NCI-H2196 (cell line): Measurements from ENCODE around the gene KRT75.
A peak's percentile ranks its signal among the peaks of the same experiment; 100 is the strongest.

ENCODE experiments used
- DNase-seq: peaks from one replicate; lab custom pipeline; 2025; ENCODE audit not compliant: unreplicated experiment; lab: John Stamatoyannopoulos, UW

The KRT75 gene

DNA sequence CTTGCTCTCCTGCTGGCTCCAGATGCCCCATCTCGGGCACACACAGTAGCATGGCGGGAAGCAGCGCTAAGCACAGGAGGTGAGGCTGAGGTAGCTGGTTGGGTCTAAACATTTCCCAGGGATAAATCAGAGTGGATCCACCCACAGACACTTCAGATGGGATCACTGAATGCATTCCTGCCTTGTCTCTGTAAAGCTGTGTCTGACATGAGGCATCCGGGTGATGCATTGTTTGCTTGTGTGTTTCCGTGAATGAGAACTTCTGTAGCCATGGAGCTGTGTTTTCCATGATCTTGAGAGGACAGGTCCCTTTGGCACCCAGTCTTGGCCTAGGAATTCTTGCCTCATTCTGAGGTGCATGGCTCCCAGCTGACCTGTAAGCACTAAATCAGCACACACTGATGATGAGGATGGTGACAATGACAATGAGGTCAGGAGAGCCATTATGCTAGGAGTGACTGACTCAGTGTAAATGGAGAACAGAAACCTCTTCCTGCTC lies 6.7 kb upstream of the KRT75 start:
- DNase-seq: no peak

DNA sequence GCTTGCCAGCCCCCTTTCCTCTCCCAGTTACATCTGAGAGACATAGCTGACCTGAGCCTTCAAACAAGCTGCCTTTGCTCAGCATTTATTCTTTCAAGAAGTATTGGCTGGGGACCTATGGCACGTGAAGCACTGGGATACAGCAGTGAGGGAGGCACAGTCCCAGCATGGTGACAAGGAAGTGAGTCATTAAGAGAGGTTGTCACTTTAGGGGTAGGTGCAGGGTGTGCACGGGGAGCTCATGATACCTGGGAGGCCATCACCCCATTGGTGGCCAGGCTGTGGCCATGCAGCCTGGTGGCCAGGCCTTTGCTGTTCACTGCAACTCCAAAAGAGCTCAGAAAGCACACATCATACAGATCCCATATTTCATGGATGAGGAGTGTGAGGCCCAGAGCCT lies 5.7 kb upstream of the KRT75 start:
- DNase-seq: no peak

DNA sequence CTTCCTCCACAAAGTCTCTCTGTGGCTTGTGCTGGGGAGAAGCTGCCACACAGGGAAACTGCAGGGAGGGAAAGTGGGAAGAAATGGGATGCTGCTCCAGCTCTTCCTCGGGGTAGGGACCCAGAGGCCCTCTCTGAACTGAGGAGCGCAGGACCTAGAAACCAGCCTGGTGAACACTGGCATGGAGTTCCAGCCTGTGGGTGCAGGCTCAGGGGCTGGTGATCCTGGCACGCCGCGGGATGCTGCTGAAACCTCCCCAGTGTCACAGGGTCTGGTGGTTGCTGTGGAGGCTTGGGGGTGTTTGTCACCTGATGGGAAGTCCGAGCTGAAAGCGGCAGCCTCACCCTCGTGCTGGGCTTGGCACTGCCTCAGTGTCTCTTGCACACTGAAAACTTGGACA lies 5.2 kb upstream of the KRT75 start:
- DNase-seq: no peak

DNA sequence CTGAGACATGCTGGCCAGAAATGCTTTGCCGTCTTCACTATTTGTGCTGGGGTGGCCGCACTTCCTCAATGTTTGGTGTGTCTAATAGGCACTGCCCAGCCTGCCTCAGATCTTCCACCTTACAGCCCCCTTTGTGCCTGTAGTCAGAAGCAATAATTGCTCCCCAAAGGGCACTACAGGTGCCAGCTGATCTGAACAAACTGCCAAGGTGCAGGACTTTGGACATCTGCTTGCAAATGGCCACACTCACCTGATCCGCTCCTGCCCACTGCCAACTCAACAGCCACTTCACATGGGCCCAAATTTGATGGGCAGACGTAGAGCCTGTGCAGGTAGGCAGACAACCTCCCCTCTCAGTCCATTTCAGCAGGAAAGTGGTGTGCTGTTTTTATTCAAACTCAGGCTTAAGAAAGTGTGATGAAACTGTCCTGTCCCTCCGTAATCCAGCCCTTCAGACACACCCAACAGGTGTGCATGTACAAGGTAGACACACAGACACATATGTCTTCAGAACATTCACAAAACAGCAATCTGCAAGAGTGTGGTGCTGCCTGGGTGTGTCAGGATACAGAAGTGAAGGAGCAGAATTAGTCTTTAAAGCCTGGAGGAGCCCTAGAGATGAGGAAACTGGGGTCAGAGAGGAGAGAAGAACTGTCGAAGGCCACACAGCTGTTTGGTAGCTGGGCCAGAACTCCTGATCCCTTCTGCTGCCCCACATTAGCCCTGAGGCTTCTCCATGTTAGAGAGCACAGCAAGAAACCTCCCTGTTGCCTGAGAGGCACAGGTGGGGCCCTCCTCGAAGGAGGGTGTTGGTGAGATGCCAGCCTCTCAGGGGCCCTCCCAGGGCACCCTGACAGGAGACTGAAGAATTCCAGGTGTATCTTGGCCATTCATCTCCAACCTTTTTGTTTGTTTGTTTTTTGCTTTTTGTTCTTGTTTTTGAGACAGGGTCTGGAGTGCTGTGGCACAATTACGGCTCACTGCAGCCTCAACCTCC lies 4.4 kb upstream of the KRT75 start:
- no peak for DNase-seq

DNA sequence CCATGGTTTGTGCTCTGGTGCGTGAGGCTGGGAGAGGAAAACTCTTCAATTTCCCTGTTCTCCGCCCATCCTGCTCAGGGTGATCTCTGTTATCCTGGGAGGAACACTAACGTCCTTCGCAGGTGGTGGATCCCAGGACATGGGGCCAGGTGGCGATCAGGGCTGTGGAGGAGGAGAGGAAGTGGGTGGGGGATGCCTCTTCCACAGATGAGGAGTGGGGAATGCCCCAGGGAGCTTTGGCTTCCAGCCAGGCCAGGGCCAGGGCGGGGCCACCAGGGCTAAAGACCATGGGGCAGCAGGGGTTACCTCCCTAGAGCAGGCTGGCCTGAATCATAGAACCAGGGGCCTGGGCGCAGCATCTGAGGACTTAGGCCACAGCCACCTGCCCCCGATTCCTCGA lies 3.3 kb upstream of the KRT75 start:
- no peak for DNase-seq

DNA sequence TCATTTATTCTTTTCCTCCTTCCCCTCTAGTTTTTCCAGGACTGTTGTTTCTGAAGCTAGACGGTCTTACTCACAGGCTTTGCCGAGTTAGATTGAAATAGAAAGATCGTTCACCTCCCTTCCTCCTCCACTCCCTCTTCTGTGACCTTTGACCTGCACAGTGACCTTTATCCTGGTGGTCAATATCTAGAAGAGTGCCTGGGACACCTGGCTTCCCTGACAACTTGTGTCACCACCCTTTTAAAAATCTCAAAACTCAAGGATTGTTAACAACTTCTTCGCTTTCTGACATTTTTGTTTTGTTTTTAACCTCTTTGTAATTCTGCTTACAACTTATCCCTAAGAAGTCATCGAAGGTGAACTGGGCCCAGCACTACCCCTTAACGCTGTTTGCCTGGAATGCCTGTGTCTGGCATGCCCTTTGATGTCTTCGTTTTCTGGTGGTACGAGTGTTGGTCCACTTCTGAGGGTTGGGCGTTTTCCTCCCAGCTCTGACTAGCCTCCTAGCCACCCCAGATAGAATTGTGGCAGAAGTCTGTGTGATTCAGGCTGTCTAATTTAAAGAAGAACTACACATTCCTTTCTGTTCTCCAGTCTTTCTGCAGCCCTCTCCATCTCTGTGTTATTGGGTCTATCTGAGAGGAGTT lies 2.8 kb upstream of the KRT75 start:
- DNase-seq: no peak

DNA sequence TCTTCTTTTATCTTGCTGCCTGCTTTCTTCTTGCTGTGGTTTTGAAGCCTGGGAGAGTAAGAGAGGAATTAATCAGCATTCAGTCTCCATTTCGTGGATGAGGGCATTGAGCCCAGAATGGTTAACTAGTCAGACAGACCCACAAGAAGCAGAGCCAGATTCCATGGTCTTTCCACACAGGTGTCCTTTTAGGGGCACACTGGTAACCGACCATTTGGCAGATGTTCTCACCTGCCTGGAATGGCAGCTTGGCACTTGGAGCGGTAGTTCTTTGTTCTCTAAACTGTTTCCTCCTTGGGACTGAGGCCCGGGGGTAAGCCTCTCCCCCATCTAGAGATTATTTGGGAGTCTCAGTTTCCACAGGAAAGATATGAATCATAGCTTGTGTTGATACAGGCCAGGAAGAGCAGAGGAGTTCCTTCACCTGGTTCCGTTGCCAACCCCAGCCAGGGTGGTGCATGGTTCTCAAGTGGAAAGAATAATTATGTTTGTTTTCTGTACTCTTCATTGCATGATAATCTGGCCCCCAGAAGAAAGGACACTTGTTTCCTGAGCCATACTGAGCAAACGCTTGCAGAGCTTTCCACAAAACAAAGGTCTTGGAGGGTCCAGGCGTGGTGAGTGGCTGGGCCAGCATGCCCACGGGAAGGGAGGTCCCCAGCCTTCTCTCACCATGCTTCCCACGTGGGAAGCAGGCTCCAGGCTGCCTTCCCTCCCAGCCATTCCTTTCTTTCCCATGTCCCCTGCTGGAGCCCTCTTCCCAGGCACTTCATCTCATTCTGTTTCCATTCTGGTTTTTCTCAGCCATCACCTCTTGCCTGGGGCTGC lies 2.0 kb upstream of the KRT75 start:
- DNase-seq: peak; percentile 66

DNA sequence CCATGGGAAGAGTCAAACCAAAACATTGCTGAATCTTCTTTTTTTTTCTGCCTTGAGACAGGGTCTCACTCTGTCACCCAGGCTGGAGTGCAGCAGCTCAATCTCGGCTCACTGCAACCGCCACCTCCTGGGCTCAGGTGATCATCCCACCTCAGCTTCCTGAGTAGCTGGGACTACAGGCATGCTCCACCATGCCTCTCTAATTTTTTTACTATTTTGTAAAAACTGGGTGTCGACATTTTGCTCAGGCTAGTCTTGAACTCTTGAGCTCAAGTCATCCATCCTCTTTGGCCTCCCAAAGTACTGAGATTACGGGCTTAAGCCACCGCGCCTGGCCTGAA lies 1.5 kb upstream of the KRT75 start:
- no peak for DNase-seq

DNA sequence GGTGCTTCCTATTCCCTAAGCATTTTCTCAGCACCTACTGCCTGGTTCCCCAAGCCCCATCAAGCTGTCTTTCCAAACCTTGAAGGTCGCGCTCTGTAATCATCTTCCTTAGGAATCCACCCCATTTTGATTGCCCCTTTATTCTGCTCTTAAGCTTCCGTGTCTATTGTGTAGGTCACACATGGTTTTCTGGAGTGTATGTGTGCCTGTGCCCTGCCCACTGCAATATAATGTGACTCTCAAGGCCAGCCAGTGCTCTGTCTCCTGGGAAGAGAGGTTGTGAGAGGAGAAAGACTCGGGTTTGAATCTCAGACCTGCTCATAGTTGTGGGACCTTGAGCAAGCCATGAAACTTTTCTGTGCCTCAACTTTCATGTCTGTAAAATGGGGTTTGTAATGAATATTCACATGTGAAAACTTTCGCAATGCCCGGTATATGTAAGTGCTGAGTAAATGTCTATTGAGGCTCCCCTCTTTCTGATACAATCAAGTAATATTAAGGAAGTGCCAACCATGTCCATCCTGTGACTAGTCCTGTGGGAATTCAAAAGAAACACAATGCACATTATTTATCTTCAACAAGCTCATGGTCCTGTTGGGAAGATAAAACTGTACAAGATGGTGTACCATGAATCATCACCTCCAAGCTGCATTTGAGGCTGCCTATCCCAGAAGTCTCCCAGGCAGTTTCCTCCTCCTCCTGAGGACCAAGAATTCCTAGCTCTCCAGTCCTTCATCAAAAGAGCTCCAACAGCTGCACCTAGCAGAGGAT lies 774 bp upstream of the KRT75 start:
- no peak for DNase-seq

DNA sequence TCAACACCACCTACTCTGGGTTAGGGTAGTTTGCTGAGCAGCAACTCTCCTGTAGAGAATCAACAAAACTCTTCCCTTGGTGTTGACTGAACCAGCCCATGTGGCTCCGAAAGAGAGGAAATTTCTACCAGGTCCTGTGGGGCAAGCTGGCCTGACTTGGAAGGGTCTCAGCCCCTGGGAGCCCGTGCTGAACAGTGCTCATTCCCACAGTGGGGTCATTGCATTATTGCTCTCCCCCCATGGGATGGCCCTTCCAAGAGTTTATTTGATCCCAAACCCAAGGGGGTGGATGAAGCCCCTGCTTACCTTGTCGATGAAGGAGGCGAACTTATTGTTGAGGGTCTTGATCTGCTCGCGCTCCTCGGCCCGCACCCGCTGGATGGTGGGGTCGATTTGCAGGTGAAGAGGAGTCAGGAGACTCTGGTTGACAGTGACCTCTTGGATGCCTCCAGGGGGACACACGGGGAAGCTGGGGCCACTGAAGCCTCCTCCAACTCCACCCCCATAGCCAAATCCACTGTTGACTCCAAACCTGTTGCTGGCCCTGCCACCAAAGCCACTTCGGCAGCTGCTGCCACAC lies 580 bp downstream of the KRT75 start:
- DNase-seq: no peak

DNA sequence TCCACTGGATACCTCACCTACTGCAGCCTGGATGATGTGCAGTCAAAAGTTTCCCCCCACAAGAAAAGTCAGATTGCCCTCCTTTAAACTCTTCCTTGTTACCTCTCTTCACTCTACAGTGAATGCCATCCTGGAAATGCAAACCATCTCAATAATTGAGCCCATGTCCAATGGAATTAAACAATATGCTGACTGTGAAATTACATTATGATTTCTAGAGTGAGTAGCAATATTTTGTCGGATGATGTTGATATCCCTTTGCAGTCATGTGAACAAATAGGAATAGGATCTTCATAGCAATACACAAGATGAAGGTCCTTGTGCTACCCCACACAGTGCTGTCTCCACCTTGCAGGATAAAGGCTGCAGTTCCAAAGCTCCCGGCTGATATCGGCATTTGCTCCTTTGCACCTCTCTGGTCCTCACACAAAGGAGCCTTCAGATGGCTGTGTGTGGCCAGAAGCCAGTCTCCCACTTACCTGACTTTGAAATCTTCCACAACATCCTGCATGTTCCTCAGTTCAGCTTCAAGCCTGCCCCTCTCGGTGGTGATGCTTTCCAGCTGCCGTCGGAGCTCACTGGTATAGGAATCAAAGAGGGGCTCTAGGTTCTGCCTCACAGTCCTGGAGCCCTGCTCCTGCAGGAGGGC lies 1.5 kb downstream of the KRT75 start:
- no peak for DNase-seq

DNA sequence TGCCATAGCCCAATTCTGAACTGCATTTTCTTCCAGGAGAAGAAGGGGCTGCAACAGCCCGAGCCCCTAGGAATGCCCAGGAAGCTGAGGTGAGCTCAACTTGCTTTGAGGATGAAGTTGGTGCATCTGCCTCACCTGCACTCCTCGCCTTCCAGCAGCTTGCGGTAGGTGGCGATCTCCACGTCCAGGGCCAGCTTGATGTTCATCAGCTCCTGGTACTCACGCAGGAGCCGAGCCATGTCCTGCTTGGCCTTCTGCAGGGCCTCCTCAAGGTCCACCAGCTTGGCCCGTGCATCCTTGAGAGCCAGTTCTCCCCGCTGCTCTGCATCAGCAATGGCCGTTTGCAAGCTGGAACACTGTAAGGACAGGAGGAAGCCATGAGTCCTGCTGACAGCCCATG lies 6.0 kb downstream of the KRT75 start:
- no peak for DNase-seq

DNA sequence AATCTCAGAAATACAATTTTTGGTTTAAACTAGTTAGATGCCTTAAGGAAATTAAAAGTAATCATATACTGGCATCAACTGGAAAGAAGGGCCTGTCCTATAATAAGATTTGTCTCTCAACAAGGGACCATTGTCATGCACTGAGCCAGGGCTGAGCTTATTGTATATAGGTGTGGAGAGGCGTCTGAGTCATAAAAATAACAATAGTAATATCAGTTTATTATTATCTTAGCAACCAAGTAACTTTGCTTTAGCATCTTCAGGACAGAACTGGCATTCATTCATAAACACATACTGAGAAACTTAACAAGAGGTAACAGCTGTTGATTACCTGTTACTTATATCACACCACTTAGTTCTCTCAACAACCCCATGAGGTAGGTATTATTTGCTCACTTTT lies 7.1 kb downstream of the KRT75 start:
- no peak for DNase-seq

DNA sequence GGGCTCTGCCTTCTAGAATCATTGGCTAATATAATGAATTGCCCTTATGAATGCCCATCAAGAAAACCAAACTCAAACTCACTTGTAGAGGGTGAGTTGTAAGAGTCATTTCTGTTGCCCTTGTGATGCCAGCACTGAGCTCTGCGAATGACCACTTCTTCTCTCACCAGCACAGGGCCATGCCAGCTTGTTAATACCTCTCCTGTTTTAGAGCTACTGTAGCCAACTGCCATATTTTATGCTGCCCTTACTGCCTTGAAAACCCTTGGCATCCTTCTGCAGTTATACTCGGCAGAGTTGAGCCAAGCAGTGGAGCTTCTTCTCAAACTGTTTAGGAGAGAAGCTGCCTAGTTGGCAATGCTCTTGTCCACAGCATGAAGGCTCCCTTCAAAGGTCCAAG lies 8.1 kb downstream of the KRT75 start:
- no peak for DNase-seq

DNA sequence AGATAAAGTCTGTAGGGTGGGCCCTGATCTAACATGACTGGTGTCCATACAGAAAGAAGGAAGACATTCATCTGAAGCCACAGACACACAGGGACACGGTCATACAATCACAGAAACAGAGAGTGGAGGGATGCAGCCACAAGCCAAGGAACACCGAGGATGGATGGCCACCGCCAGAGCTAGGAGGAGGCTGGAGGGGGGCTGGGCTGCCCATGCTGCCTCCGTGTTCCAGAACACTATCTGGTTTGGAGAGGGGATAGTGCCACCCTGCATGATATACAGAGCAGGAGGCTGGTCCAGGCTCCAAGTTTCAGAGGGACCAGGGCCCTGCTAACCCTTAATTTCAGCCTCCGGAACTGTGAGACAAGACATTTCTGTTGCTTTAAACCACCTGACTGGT lies 8.7 kb downstream of the KRT75 start:
- DNase-seq: no peak

DNA sequence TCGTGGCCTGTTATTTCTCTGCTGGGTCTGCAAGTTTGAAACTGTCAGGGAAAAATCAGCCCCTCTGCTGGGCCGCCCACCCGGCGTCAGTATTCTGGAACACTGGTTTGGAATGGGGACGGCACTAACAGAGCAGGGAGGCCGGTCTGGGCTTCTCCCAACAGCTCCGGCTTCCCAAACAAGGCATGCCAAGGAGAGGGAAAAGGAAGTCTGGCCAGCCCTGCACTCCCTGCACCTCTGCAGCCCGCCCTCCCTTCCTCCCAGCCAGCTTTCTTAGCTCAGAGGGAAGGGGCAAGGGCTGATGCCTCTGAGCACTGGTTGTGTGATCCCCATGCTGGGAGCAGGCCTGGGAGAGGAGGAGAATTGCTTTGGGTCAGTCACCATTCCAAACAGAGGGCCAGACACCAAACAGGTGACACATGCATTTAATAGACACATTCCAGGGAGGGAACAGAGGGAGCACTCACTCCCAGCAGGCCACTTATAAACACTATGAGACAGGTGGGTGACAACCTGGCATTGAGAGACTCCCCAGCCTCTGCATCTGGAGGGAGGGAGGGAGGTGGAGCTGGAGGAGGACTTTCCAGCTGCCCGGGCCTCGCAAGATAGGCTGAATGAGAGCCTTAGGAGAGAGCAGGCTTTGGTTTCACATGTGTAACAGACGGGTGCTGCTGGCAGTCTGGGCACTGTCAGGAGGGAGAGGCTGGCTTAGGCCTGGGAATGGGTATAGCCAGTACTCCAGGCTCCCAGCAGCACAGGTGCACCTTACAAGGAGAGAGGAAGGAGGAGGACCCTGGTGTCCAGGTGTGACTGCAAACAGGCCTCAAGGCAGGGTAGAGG lies 10.3 kb downstream of the KRT75 start:
- DNase-seq: peak; percentile 53

DNA sequence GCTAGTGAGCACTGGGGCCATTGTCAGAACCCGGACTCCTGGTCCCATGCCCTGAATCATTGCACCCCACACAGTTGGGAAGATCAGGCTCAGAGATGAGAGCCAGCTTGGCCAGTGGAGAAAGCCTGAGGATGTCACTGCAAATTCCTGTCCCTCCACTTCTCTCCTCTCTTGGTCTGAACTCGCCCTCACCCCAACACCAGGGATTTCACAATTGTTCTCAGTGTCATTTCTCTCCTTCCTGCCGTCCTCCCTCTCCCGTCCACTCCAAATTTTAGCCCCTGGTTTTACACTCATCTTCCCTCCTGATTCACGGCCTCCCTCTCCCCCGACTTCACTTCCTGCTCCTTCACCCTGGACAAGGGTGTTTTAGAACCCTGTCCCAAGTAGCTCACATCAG lies 11.1 kb downstream of the KRT75 start:
- DNase-seq: no peak

DNA sequence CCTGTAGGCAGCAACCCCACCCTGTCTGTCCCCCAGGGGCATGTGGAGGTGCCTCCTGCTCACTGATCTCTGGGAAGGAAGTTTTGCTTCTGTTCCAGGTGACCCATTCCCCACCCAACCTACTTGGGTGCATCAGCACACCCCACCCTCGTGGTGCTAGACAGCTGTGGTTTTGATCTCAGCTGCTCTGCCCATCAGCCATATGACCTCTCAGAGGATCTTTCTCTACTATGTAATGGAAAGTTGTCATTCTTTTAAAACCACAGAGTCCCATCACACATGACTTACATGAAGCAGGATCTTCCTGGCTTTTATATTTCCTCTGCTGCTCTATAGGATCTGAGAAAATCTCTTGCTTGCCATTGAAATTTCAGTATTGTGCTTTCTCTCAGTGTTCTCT lies 14.5 kb downstream of the KRT75 start:
- no peak for DNase-seq

DNA sequence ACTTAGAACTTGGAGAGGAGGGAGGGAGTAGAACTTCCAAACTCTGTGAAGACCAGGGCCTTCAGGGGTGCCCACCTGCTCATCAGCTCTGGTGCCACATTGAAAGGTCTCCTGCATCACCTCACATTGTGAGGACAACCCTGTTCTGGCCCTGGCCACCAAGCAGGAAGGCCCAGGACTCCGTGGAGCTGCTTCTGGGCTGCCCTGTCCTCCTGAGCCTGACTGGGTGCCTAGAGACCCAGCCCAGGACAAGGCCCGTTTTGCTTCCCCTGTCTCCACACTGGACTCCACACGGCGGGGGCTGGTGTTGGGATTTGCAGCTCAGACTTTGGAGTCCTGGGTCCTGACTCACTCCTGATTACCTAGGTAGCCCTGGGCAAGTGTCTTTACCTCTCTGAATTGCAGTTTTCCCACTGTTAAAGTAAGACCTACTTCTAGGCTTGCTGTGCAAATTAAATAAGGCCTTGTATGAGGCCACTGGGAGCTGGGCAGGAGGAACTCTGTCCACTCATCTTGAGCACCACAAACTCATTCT lies 15.5 kb downstream of the KRT75 start:
- DNase-seq: no peak
